Stimulated activated CD4-positive, alpha-beta T cell treated with anti-CD3 and anti-CD28 coated beads, Interleukin-12 subunit alpha, Interleukin-12 subunit beta, amount 100 ng/mL, for 4 hours (primary cell): ENCODE data around the gene KBTBD3.

Experiments used
- DNase-seq: peaks from one replicate; pipeline ENCODE4 v3.0.0-alpha.2; 2020

The KBTBD3 gene

GRCh38 chr11:106076919-106077608 lies at the start of gene KBTBD3:
Gene KBTBD3, minus strand, starts transcription at chr11:106077347. Its CDS starts 18,250 bp downstream, at chr11:106059097.
- DNase-seq, result peak; percentile 96

GRCh38 chr11:106121570-106122320 lies 44.6 kb upstream of the KBTBD3 start:
- no peak for DNase-seq

GRCh38 chr11:106105986-106106385 lies 28.8 kb upstream of the KBTBD3 start:
- no peak for DNase-seq

- no peak for DNase-seq
Measured at GRCh38 chr11:106101819-106102218, 24.7 kb upstream of the KBTBD3 start.

- DNase-seq, result no peak
Measured at GRCh38 chr11:106101370-106101769, 24.2 kb upstream of the KBTBD3 start.

- no peak for DNase-seq
Measured at GRCh38 chr11:106098893-106099553, 21.9 kb upstream of the KBTBD3 start.

- DNase-seq, result no peak
Measured at GRCh38 chr11:106092446-106092845, 15.3 kb upstream of the KBTBD3 start.

- DNase-seq, result peak; percentile 7
Measured at GRCh38 chr11:106091480-106092123, 14.5 kb upstream of the KBTBD3 start.

GRCh38 chr11:106088896-106089295 lies 11.7 kb upstream of the KBTBD3 start:
- no peak for DNase-seq

- DNase-seq, result peak; percentile 27
Measured at GRCh38 chr11:106087815-106088435, 10.8 kb upstream of the KBTBD3 start.

- DNase-seq, result no peak
Measured at GRCh38 chr11:106086850-106087249, 9.7 kb upstream of the KBTBD3 start.

- no peak for DNase-seq
Measured at GRCh38 chr11:106086135-106086534, 9.0 kb upstream of the KBTBD3 start.

- no peak for DNase-seq
Measured at GRCh38 chr11:106082096-106082495, 4.9 kb upstream of the KBTBD3 start.

- DNase-seq, result no peak
Measured at GRCh38 chr11:106077609-106078455, 685 bp upstream of the KBTBD3 start, which contains the start of gene AASDHPPT. Gene AASDHPPT, plus strand, starts transcription at chr11:106077662. Its CDS starts 49 bp downstream, at chr11:106077711.

- DNase-seq, result no peak
Measured at GRCh38 chr11:106076171-106076918, 802 bp downstream of the KBTBD3 start.

- no peak for DNase-seq
Measured at GRCh38 chr11:106072804-106073203, 4.3 kb downstream of the KBTBD3 start.

- DNase-seq, result no peak
Measured at GRCh38 chr11:106070606-106071005, 6.5 kb downstream of the KBTBD3 start.

GRCh38 chr11:106063009-106063408 lies 14.1 kb downstream of the KBTBD3 start:
- DNase-seq, result no peak

- no peak for DNase-seq
Measured at GRCh38 chr11:106061954-106062949, 14.9 kb downstream of the KBTBD3 start.
